Measurements from ENCODE around the gene PLPP3.

DNA sequence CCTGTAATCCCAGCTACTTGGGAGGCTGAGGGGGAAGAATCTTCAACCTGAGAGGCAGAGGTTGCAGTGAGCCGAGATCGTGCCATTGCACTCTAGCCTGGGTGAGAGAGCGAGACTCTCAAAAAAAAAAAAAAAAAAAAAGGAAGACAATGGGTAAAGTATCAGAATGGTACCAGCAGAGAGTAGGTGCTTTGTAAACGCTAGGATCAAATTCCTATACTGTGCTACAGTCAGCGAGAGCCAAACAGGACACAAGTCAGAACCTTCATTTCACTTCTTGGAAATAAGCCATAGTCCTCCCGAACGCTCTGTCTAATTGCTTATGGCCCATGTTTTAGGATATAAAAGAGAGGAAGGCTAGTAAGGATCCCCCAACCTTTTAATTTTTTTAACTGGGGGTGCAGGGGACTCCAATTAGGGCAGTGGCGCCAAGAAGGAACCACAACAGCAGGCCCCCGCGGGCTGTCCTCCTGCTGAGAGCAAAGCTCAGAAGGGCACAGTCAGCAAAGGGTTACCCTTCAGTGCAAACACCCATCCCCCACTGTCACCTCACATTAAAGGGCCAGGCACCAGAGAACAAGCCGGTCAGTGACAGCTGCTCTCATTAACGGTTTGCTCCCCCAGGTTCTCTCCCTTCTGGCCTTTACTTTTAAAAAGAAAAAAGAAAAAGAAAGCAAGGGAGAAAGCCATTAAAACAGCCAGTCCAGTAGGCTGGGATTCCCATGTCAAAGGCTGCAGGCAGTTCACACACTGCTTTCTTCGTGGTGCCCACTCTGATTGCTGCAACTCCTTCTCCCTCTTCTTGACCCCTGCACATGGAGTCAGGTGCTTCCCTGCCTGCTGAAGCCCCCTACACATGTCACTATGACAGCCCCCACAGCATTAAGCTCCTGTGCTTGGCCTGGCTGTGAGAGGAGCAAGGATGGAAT, 69.4 kb downstream of the PLPP3 start:
- TF ChIP-seq, protein P1, sequence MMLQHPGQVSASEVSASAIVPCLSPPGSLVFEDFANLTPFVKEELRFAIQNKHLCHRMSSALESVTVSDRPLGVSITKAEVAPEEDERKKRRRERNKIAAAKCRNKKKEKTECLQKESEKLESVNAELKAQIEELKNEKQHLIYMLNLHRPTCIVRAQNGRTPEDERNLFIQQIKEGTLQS (IDR thresholded peaks at IDR 0.05; ENCODE audit: insufficient read depth, low read depth, low read length), result no peak
- TF ChIP-seq, protein P2, sequence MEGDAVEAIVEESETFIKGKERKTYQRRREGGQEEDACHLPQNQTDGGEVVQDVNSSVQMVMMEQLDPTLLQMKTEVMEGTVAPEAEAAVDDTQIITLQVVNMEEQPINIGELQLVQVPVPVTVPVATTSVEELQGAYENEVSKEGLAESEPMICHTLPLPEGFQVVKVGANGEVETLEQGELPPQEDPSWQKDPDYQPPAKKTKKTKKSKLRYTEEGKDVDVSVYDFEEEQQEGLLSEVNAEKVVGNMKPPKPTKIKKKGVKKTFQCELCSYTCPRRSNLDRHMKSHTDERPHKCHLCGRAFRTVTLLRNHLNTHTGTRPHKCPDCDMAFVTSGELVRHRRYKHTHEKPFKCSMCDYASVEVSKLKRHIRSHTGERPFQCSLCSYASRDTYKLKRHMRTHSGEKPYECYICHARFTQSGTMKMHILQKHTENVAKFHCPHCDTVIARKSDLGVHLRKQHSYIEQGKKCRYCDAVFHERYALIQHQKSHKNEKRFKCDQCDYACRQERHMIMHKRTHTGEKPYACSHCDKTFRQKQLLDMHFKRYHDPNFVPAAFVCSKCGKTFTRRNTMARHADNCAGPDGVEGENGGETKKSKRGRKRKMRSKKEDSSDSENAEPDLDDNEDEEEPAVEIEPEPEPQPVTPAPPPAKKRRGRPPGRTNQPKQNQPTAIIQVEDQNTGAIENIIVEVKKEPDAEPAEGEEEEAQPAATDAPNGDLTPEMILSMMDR (IDR thresholded peaks at IDR 0.05; ENCODE audit: control extremely low read depth in 1 of 3, insufficient read depth in 1 of 3, low read depth in 1 of 3, low read length in 3 of 3), result no peak
- no peak for TF ChIP-seq CBX5 (IDR thresholded peaks at IDR 0.05; ENCODE audit: low read depth, low read length)
- TF ChIP-seq SP1 (IDR thresholded peaks at IDR 0.05; ENCODE audit: low read depth, low read length), result no peak
- TF ChIP-seq EP300 (IDR thresholded peaks at IDR 0.05; ENCODE audit: borderline replicate concordance in 1 of 2, low read depth in 2 of 2, low read length in 2 of 2), result no peak

Measured in H1 (cell line).